Anterior cingulate cortex (tissue), 58 donors: Measurements from ENCODE around the gene ANP32D.
A peak's percentile ranks its signal among the peaks of the same experiment; 100 is the strongest.
"Not testable (repeated sequence)": the region's sequence is repeated elsewhere in the genome, so short reads cannot be mapped to it uniquely, and the experiment has no call there.

Source experiments
- DNase-seq, 58 donors: peaks; one replicate each; lab custom pipeline; 2025; lab: John Stamatoyannopoulos, UW

Gene ANP32D

DNA sequence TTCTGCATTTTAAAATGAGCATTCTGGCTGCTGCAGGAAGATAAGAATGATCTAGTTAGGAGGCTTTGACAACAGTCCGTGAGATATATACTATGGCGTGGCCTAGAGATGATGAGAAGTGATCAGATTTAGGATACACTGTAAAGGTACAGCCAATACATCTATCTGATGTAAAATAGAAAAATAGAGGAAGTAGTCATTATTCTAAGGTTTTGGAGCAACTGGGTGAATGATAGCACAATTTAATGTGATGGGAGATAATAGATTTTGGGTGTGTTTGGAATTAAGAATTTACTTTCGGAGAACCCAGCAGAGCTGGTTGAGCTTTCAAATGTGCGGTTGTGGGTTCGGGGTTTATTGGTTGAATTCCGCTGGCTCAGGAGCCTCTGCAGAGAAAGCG, at the start of gene ANP32D:
Gene ANP32D (plus strand): TSS at position 301 of the 400 bp plus-strand sequence. CDS start 106 bp downstream, outside the sequence.
- DNase-seq = no peak

DNA sequence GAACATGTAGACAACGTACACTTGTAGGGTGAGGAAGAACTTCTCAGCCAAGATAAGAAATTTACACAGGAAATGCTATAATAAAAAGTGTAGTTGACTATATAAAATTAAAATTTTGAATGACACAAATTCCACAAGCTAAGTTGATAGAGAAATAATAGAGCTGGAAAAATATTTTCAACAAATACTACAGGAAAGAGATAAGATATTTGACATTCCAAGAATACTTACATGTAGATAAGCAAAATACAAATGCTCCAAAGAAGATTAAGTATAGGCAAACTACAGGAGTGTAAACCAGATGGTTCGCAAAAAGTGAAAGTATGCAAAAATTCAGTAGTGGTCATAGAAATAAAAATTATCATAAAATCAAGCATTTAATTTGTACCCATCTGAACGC, 49.2 kb upstream of the ANP32D start:
- DNase-seq = no peak

- DNase-seq = no peak
Measured at GRCh38 chr12:48424644-48425043, 47.7 kb upstream of the ANP32D start.

DNA sequence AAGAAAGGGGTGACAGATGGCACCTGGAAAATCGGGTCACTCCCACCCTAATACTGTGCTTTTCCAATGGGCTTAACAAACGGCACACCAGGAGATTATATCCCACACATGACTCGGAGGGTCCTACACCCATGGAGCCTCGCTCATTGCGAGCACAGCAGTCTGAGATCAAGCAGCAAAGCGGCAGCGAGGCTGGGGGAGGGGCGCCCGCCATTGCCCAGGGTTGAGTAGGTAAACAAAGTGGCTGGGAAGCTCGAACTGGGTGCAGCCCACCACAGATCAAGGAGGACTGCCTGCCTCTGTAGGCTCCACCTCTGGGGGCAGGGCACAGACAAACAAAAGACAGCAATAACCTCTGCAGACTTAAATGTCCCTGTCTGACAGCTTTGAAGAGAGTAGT, 38.3 kb upstream of the ANP32D start:
- not testable (repeated sequence) for DNase-seq

DNA sequence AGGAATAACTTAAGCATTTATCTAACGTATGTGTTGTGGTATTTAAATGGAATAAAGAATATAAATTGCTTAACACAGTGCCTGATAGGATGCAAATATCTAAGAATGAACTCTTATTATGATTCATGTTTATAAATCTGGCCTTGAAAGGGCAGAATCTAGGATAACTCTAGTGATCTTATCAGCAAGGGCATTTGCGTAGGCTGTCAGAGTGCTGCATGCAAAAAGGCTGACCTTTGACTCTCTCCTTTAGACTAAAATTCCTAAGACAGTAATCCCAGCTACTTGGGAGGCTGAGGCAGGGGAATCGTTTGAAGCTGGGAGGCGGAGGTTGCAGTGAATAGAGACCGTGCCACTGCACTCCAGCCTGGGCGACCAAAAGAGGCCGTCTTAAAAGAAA, 31.3 kb upstream of the ANP32D start:
- no peak for DNase-seq

DNA sequence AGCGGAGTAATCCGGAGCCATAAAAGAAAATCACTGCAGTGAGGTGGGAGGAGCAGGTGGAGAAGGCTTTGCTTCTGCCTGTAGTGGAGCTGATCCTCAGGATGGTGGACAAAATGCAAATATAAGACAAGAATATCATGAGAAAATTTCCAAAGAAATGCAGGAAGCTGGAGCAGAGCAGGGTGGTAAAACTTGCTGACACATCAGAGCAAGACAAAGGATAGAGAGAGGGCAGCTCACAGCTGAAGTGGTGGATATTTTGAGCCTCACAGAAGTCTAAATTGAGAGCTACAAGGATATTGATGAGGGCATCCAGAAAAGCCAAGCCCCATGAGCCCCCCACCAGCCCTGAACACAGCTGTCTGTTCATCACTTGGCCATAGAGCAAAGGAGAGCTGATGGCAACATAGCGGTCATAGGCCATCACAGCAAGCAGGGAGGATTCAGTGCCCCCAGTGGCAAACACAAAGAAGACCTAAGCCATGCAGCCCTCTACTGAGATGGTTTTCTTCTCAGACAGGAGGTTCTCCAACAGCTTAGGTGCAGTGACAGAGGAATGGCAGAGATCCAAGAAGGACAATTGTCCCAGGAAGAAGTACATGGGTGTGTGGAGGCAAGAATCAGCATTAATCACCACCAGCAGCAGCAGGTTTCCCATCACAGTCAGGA, 30.0 kb upstream of the ANP32D start:
- DNase-seq = no peak

GRCh38 chr12:48445538-48445937, 26.8 kb upstream of the ANP32D start:
- no peak for DNase-seq

DNA sequence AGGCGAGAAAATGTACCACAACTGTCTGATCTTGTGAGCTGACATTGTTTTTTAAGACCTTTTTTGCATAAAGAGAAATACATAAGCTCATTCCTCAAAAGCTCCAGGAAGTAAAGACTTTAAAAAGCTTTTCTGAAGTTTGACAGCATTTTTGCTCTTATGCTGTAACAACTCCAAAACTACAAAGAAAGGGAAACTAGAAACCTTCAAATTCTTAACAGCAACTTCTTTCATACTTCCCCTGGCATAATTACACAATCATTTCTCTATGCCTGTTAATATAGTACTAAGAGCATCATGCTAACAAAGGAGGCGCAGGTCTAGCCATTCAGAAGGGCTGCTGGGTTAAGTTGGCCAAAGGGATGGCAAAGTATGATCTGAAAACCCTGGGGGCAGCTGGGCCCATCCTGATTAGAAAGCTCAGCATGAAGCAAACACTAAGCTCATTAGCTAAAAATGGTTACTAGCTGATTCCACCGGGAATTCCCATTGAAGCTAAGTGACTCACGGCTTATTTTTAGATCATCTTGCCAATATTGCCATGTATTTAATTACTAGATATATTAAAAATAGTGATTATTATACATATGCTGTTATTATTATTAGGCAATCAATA, 26.1 kb upstream of the ANP32D start:
- DNase-seq = no peak

- no peak for DNase-seq
Measured at GRCh38 chr12:48447755-48448154, 24.6 kb upstream of the ANP32D start.

DNA sequence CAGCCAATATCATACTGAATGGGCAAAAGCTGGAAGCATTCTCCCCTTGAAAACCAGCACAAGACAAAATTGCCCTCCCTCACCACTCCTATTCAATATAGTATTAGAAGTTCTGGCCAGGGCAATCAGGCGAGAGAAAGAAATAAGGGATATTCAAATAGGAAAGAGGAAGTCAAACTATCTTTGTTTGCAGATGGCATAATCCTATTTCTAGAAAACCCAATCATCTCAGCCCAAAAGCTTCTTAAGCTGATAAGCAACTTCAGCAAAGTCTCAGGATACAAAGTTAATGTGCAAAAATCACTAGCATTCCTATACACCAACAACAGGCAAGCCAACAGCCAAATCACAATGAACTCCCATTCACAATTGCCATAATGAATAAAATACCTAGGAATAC, 21.0 kb upstream of the ANP32D start:
- no peak for DNase-seq

- DNase-seq = not testable (repeated sequence)
Measured at GRCh38 chr12:48452961-48453360, 19.4 kb upstream of the ANP32D start.

DNA sequence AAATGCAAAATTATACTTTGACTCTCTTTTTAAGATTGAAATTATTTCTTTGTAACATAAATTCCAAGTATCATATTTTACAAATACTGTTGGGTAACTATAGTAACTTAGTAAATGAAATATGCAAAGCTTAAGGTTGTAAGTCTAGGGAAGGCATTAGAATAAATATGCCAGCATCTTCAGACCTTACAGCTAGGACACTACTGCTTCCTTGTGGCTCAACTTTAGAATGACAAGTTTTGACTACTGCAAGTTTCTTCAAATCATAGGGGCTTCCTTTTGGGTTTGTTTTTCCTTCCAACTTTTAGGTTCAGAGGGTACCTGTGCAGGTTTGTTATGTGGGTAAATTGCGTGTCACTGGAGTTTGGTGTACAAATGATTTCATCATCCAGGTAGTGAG, 17.7 kb upstream of the ANP32D start:
- peak in 2 of 58 donors; percentile 1 for DNase-seq

DNA sequence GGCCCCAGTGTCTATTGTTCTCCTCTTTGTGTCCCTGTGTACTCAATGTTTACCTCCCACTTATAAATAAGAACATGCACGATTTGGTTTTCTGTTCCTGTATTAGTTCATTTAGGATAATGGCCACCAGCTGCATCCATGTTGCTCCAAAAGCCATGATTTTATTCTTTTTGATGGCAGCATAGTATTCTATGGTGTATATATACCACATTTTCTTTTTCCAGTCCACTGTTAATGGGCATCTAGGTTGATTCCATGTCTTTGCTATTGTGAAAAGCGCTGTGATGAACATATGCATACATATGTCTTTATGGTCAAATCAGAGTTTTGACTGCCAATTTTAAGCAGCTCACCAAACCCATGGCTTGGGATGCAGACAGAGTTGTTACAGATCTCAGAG, 17.2 kb upstream of the ANP32D start:
- DNase-seq = no peak

DNA sequence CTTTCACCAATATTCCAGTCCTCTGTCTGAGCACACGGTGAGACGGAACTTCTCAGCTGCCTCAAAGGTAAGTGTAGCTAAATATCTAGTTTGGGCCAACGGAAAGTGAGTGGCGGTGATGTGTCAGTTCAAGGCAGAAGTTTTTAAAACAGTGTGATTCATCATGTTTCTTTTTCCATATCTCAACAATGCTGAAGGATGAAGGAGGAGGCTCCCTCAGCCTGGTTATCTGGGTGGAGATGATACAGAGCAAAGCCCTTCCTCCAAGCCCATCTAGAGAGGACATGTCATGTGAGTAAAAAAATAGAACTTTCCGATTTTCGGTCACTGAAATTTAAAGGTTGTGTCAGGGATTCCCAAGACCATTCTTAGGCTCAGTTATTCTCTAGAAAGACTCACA, 13.1 kb upstream of the ANP32D start:
- no peak for DNase-seq

GRCh38 chr12:48469027-48469426, 3.3 kb upstream of the ANP32D start:
- DNase-seq = not testable (repeated sequence)

- no peak for DNase-seq
Measured at GRCh38 chr12:48473061-48473460, 702 bp downstream of the ANP32D start.

DNA sequence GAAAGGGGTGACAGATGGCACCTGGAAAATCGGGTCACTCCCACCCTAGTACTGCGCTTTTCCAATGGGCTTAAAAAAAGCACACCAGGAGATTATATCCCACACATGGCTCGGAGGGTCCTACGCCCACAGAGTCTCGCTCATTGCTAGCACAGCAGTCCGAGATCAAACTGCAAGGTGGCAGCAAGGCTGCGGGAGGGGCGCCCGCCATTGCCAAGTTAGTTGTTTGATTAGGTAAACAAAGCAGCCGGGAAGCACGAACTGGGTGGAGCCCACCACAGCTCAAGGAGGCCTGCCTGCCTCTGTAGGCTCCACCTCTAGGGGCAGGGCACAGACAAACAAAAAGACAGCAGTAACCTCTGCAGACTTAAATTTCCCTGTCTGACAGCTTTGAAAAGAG, 2.1 kb downstream of the ANP32D start:
- not testable (repeated sequence) for DNase-seq

DNA sequence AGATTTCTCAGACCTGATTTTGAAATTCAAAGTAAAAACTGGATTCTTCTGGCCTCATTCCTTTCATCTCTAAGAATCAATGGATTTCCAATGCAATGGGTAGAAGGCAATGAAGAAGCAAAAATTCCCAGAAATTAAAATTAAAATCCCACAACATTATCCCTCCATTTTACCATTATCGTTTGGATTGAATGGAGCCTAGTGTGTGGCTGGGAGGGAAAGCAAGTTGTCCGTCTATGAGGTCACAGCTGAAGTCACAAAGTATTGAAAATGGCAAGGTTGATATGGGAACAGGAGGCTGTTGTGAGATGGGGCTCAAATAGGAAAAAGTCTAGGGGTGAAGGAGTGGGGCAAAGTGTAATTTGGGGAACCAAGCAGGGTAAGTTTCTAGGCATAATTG, 9.8 kb downstream of the ANP32D start, which contains the start of gene C12orf54:
Gene C12orf54 (plus strand): TSS at position 301 of the 400 bp plus-strand sequence. CDS start 799 bp downstream, outside the sequence.
- DNase-seq = no peak

- DNase-seq = no peak
Measured at GRCh38 chr12:48482930-48483329, 10.6 kb downstream of the ANP32D start.

- no peak for DNase-seq
Measured at GRCh38 chr12:48486261-48486660, 13.9 kb downstream of the ANP32D start.

DNA sequence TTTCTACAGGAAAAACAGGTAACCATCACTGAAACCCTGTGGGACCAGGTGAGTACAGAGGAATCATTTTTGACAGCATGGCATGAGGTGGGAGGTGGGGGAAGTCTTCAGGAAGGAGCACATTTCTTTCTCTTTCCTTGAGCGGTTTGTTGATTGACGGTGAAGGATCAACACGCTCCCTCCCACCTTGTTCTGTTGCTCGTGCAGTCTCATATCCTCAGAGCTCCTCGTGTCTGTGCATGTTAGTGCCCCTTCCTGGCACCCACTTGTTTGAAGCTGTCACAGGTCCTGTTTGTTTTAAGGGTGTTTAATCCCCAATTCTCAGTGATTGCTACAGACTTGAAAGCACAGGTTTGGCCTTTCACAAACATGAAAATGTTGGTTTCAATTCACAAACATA, 14.3 kb downstream of the ANP32D start:
- DNase-seq = no peak

GRCh38 chr12:48489012-48489411, 16.7 kb downstream of the ANP32D start:
- no peak for DNase-seq
